HG03571 (cell line): Measurements from ENCODE around the gene SFXN2.
"Not testable (repeated sequence)": the region's sequence is repeated elsewhere in the genome, so short reads cannot be mapped to it uniquely, and the experiment has no call there.

Source experiments
- ATAC-seq: cut with Tn5 transposase; IDR thresholded peaks from one replicate; pipeline ENCODE4 v1.9.1; 2021; ENCODE audit not compliant: unreplicated experiment

Gene SFXN2

GRCh38 chr10:102718220-102718619, 3.8 kb downstream of the SFXN2 start:
- no peak for ATAC-seq

GRCh38 chr10:102720337-102720736, 5.9 kb downstream of the SFXN2 start:
- ATAC-seq, result no peak

- ATAC-seq, result no peak
Observed at GRCh38 chr10:102720775-102721301, 6.4 kb downstream of the SFXN2 start.

- ATAC-seq, result no peak
Observed at GRCh38 chr10:102721954-102722353, 7.5 kb downstream of the SFXN2 start.

GRCh38 chr10:102723989-102724388, 9.6 kb downstream of the SFXN2 start:
- no peak for ATAC-seq

- ATAC-seq, result no peak
Observed at GRCh38 chr10:102726274-102726673, 11.8 kb downstream of the SFXN2 start.

- no peak for ATAC-seq
Observed at GRCh38 chr10:102727037-102727818, 12.8 kb downstream of the SFXN2 start.

- ATAC-seq, result no peak
Observed at GRCh38 chr10:102729029-102730026, 14.9 kb downstream of the SFXN2 start.

- ATAC-seq, result no peak
Observed at GRCh38 chr10:102731222-102731800, 16.9 kb downstream of the SFXN2 start.

GRCh38 chr10:102732661-102733060, 18.2 kb downstream of the SFXN2 start:
- no peak for ATAC-seq

- ATAC-seq, result no peak
Observed at GRCh38 chr10:102735065-102735562, 20.7 kb downstream of the SFXN2 start.

- no peak for ATAC-seq
Observed at GRCh38 chr10:102738692-102739121, 24.3 kb downstream of the SFXN2 start.

GRCh38 chr10:102740229-102740628, 25.8 kb downstream of the SFXN2 start:
- ATAC-seq, result no peak

GRCh38 chr10:102741726-102742237, 27.3 kb downstream of the SFXN2 start:
- ATAC-seq, result no peak

- not testable (repeated sequence) for ATAC-seq
Observed at GRCh38 chr10:102742313-102742712, 27.9 kb downstream of the SFXN2 start.

GRCh38 chr10:102743078-102743587, 28.7 kb downstream of the SFXN2 start:
- ATAC-seq, result no peak

- ATAC-seq, result peak; percentile 95
Observed at GRCh38 chr10:102743588-102744373, 29.3 kb downstream of the SFXN2 start, which contains the start of gene WBP1L. Gene WBP1L (plus strand): TSS chr10:102743948. CDS start chr10:102744054, 106 bp downstream.

GRCh38 chr10:102744374-102745051, 30.1 kb downstream of the SFXN2 start:
- ATAC-seq, result no peak

- no peak for ATAC-seq
Observed at GRCh38 chr10:102745157-102745556, 30.7 kb downstream of the SFXN2 start.
